HepG2 (cell line): ENCODE measurements around the gene KLHL5. TPM values are rescaled to one million over a fixed set of nuclear protein-coding genes. Genes with fewer than 3 reads are reported as not detected.
A peak's percentile ranks its signal among the peaks of the same experiment; 100 is the strongest.

Experiments used
- ATF4 ChIP-seq, 2 experiments: fragments of 450-650 bp in 1 of 2; sonication (generic) in 1 of 2; formaldehyde crosslinking; IDR thresholded peaks; 2 replicates each; pipeline versions ENCODE4 v1.5.0 to v1.8.0; 2020 to 2022; ENCODE audit warnings: mild to moderate bottlenecking in 1 of 2, missing genetic modification reagents in 1 of 2
- ATF6 ChIP-seq: sonication (generic); formaldehyde crosslinking; conservative IDR thresholded peaks from 2 replicates; pipeline ENCODE4 v1.4.0; 2020; ENCODE audit warnings: missing genetic modification reagents
- DNMT1 ChIP-seq: sonication (generic); formaldehyde crosslinking; IDR thresholded peaks from 2 replicates; pipeline ENCODE4 v1.5.1; 2020; ENCODE audit warnings: mild to moderate bottlenecking, missing genetic modification reagents
- ELK4 ChIP-seq: sonication (generic); formaldehyde crosslinking; IDR thresholded peaks from 2 replicates; pipeline ENCODE4 v1.9.0; 2021; ENCODE audit warnings: missing genetic modification reagents, borderline replicate concordance
- GFI1 ChIP-seq: sonication (generic); formaldehyde crosslinking; IDR thresholded peaks from 2 replicates; pipeline ENCODE4 v1.5.0; 2020; ENCODE audit warnings: missing genetic modification reagents, mild to moderate bottlenecking, borderline replicate concordance
- KLF11 ChIP-seq: IDR thresholded peaks from 2 replicates; pipeline ENCODE4 v1.6.1; 2016; ENCODE audit warnings: missing compliant biosample characterization
- MAFK ChIP-seq, 2 experiments: IDR thresholded peaks in 1 of 2; conservative IDR thresholded peaks in 1 of 2; 2 replicates each; pipeline ENCODE4 v1.6.1; 2011; ENCODE audit warnings: improper control_type of control experiment in 2 of 2, low read length in 2 of 2
- NCOA1 ChIP-seq: sonication (generic); formaldehyde crosslinking; IDR thresholded peaks from 2 replicates; pipeline ENCODE4 v1.9.0; 2021; ENCODE audit warnings: missing genetic modification reagents
- NONO ChIP-seq, 2 experiments: fragments of 450-650 bp in 1 of 2; sonication (generic) in 1 of 2; formaldehyde crosslinking in 1 of 2; IDR thresholded peaks in 1 of 2; conservative IDR thresholded peaks in 1 of 2; 2 replicates each; pipeline versions ENCODE4 v1.6.1 to v1.8.0; 2017 to 2022; ENCODE audit warnings: mild to moderate bottlenecking in 1 of 2, missing genetic modification reagents in 1 of 2, moderate library complexity in 1 of 2
- NR0B2 ChIP-seq: sonication (generic); formaldehyde crosslinking; IDR thresholded peaks from 2 replicates; pipeline ENCODE4 v1.4.0; 2020; ENCODE audit warnings: mild to moderate bottlenecking, missing genetic modification reagents
- POLR2A ChIP-seq, 2 experiments: IDR thresholded peaks; 2 replicates each; pipeline ENCODE4 v1.6.1; 2011; ENCODE audit warnings: low read depth in 2 of 2, low read length in 2 of 2, mild to moderate bottlenecking in 1 of 2, moderate library complexity in 1 of 2; ENCODE audit not compliant: insufficient read depth in 1 of 2
- PRMT3 ChIP-seq: sonication (generic); formaldehyde crosslinking; IDR thresholded peaks from 2 replicates; pipeline ENCODE4 v1.8.1; 2022; ENCODE audit warnings: low read depth, mild to moderate bottlenecking, moderate library complexity, missing genetic modification reagents, borderline replicate concordance
- SMARCC2 ChIP-seq: fragments of 450-650 bp; IDR thresholded peaks from 2 replicates; pipeline ENCODE4 v1.6.1; 2017; ENCODE audit warnings: antibody characterized with exemption, mild to moderate bottlenecking
- SP4 ChIP-seq: sonication (generic); formaldehyde crosslinking; IDR thresholded peaks from 2 replicates; pipeline ENCODE4 v1.8.1; 2023; ENCODE audit warnings: mild to moderate bottlenecking, missing genetic modification reagents
- SRF ChIP-seq: IDR thresholded peaks from 2 replicates; pipeline ENCODE4 v1.6.1; 2011; ENCODE audit warnings: mild to moderate bottlenecking, low read depth, low read length, moderate library complexity
- THRA ChIP-seq: sonication (generic); formaldehyde crosslinking; IDR thresholded peaks from 2 replicates; pipeline ENCODE4 v1.4.0; 2020; ENCODE audit warnings: missing genetic modification reagents, borderline replicate concordance
- ZC3H13 ChIP-seq: sonication (generic); formaldehyde crosslinking; IDR thresholded peaks from 2 replicates; pipeline ENCODE4 v1.8.1; 2023; ENCODE audit warnings: mild to moderate bottlenecking, missing genetic modification reagents, moderate library complexity
- ZFX ChIP-seq: sonication (generic); formaldehyde crosslinking; IDR thresholded peaks from 2 replicates; pipeline ENCODE4 v1.4.0; 2020; ENCODE audit warnings: mild to moderate bottlenecking, low read depth, missing genetic modification reagents, moderate library complexity
- ZNF431 ChIP-seq: sonication (generic); formaldehyde crosslinking; IDR thresholded peaks from 2 replicates; pipeline ENCODE4 v1.9.0; 2022; ENCODE audit warnings: missing genetic modification reagents, low read depth, mild to moderate bottlenecking, borderline replicate concordance
- ZNF503 ChIP-seq: sonication (generic); formaldehyde crosslinking; IDR thresholded peaks from 2 replicates; pipeline ENCODE4 v1.4.0; 2020; ENCODE audit warnings: missing genetic modification reagents
- ZNF747 ChIP-seq: sonication (generic); formaldehyde crosslinking; IDR thresholded peaks from 2 replicates; pipeline ENCODE4 v1.8.1; 2023; ENCODE audit warnings: missing genetic modification reagents, mild to moderate bottlenecking, borderline replicate concordance
- ZNF83 ChIP-seq: sonication (generic); formaldehyde crosslinking; IDR thresholded peaks from 2 replicates; pipeline ENCODE4 v1.4.0; 2020; ENCODE audit warnings: missing genetic modification reagents, mild to moderate bottlenecking, borderline replicate concordance
- polyA plus RNA-seq, 8 experiments: library from polyadenylated mRNA; depleted of rRNA in 3 of 8; stranded (reverse) in 7 of 8; unstranded in 1 of 8; fragments of >200 nt; fragmentation: Illumina TruSeq in 4 of 8; extraction: Trizol in 4 of 8; gene quantifications; 2 replicates each; pipeline versions ENCODE4 v1.2.1 to v1.2.3, GENCODE V29; 2011 to 2016; ENCODE audit warnings: low read depth in 4 of 8, missing spikeins in 1 of 8, mixed read lengths in 1 of 8; ENCODE audit not compliant: insufficient read depth in 1 of 8
- total RNA-seq, 5 experiments: library from RNA; depleted of rRNA; stranded (reverse); fragments of >200 nt; fragmentation: Illumina TruSeq; extraction: Trizol; gene quantifications; 2 replicates each; pipeline ENCODE4 v1.2.3, GENCODE V29; 2016; ENCODE audit warnings: low read depth in 1 of 5

Gene KLHL5
- total and polyA plus RNA-seq, 2 of the 13 experiments (the other 11 are each of a cell fraction or from before 2014, with no cell fraction given): 36.2 to 38.7 TPM

GRCh38 chr4:39044364-39044955, 17.6 kb upstream of the KLHL5 start (continued):
- TF ChIP-seq NR0B2 (no peak), ELK4 (CRISPR knock-in tag) (no peak), SRF (no peak), ZFX (CRISPR knock-in tag) (peak; percentile 37), NONO (IDR thresholded peaks at IDR 0.05) (no peak), NONO (CRISPR knock-in tag; conservative IDR thresholded peaks at IDR 0.05) (0 out of 2 replicates have a peak, but pooled peaks have one; percentile 31), MAFK (conservative IDR thresholded peaks at IDR 0.05 in 1 of 2, IDR thresholded peaks at IDR 0.05 in 1 of 2; ENCODE audit: low read length in 2 of 2) (no peak), ZNF503 (CRISPR knock-in tag) (no peak), THRA (no peak), KLF11 (CRISPR knock-in tag) (no peak), SMARCC2 (no peak), ATF6 (no peak), DNMT1 (CRISPR knock-in tag) (no peak), SP4 (peak; percentile 40; the same call in 1 of the 2 replicates), ZNF747 (CRISPR knock-in tag) (no peak), ZNF431 (no peak), NCOA1 (CRISPR knock-in tag) (no peak), ZNF83 (CRISPR knock-in tag) (no peak), POLR2A (IDR thresholded peaks at IDR 0.05; ENCODE audit: insufficient read depth in 1 of 2, low read depth in 2 of 2, low read length in 2 of 2) (peak; percentile 57 to 91; a peak in 3 of 4 replicates), ZC3H13 (no peak), ATF4 (CRISPR knock-in tag; IDR thresholded peaks at IDR 0.05) (no peak), GFI1 (0 out of 2 replicates have a peak, but pooled peaks have one; percentile 55), PRMT3 (no peak)
